Pons (tissue), 1 donor: ENCODE measurements around the gene STX18.
"Not testable (repeated sequence)": the region's sequence is repeated elsewhere in the genome, so short reads cannot be mapped to it uniquely, and the experiment has no call there.

Experiments
- DNase-seq: peaks from one replicate; pipeline ENCODE4 v3.0.0-alpha.2; 2016; ENCODE audit warnings: low spot score

STX18 gene

GRCh38 chr4:4479366-4479765 lies 62.5 kb downstream of the STX18 start:
- no peak for DNase-seq

- DNase-seq, result no peak
Measured at GRCh38 chr4:4477796-4478195, 64.1 kb downstream of the STX18 start.

- no peak for DNase-seq
Measured at GRCh38 chr4:4477391-4477790, 64.5 kb downstream of the STX18 start.

GRCh38 chr4:4474476-4474875 lies 67.4 kb downstream of the STX18 start:
- no peak for DNase-seq

- no peak for DNase-seq
Measured at GRCh38 chr4:4472344-4472958, 69.4 kb downstream of the STX18 start.

- no peak for DNase-seq
Measured at GRCh38 chr4:4471195-4471594, 70.7 kb downstream of the STX18 start.

- DNase-seq, result no peak
Measured at GRCh38 chr4:4470208-4470607, 71.6 kb downstream of the STX18 start.

- not testable (repeated sequence) for DNase-seq
Measured at GRCh38 chr4:4465238-4465637, 76.6 kb downstream of the STX18 start.

- no peak for DNase-seq
Measured at GRCh38 chr4:4462970-4463369, 78.9 kb downstream of the STX18 start.

- no peak for DNase-seq
Measured at GRCh38 chr4:4461850-4462249, 80.0 kb downstream of the STX18 start.

- no peak for DNase-seq
Measured at GRCh38 chr4:4461178-4461577, 80.7 kb downstream of the STX18 start.

GRCh38 chr4:4460759-4461158 lies 81.1 kb downstream of the STX18 start:
- no peak for DNase-seq

GRCh38 chr4:4459181-4459580 lies 82.7 kb downstream of the STX18 start:
- DNase-seq, result no peak

GRCh38 chr4:4457803-4458553 lies 83.9 kb downstream of the STX18 start:
- DNase-seq, result no peak

- no peak for DNase-seq
Measured at GRCh38 chr4:4456816-4457578, 84.9 kb downstream of the STX18 start.

GRCh38 chr4:4456351-4456750 lies 85.5 kb downstream of the STX18 start:
- DNase-seq, result no peak

GRCh38 chr4:4455210-4455865 lies 86.5 kb downstream of the STX18 start:
- DNase-seq, result no peak

- DNase-seq, result no peak
Measured at GRCh38 chr4:4446434-4446833, 95.4 kb downstream of the STX18 start.

GRCh38 chr4:4443821-4444220 lies 98.0 kb downstream of the STX18 start:
- DNase-seq, result no peak

- no peak for DNase-seq
Measured at GRCh38 chr4:4440333-4441061, 101.4 kb downstream of the STX18 start.

GRCh38 chr4:4439782-4440181 lies 102.1 kb downstream of the STX18 start:
- no peak for DNase-seq

GRCh38 chr4:4438891-4439290 lies 103.0 kb downstream of the STX18 start:
- no peak for DNase-seq
